ENCODE results near the gene RGS3.
A peak's percentile ranks its signal among the peaks of the same experiment; 100 is the strongest.

Gene RGS3

DNA sequence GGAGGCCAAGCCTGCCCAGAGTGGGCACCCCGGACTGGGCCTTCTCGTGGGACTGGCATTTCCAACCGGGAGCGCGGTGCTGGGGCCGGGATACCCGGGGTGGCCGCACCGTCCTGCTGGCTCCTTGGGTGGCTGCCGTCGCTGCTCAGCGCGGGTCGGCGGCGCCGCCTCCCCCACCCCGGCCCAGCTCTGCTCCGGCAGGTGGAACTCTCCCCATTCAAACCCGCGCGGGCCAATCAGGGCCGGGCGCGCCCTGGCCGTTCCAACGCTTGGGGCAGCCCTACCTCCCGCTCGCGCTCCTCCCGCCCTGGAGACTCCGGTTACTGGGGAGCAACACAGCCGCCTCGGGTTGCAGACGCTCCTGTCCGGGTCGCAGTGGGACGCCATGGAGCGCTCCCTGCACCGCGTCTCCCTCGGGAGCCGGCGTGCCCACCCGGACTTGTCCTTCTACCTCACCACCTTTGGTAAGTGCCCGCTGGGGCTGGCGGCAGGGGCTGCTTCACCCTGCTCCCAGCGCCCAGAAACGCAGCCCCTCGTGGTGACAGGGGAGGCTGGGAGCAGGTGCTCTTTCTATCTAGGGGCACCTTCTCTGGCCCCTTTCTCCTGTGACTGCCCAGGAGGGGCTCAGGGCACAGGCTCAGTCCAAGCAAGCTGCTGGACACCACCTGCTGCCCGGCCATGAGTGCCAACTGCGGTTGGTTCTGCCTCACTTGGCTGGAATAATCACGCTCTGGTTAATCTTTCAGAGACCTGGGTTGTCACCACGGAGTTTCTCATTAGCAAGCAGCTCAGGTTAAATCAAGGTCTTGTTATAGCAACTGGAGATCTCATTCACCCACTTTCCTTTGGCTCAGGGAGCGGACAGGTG is at the start of gene RGS3:
TSS of gene RGS3 (plus strand) at position 310 of the 868 bp plus-strand sequence. CDS start at position 386, 76 bp downstream.
- no peak for DNase-seq (ENCODE audit: low read depth)
- no peak for TF ChIP-seq CTCF (conservative IDR thresholded peaks at IDR 0.05; ENCODE audit: low read length)
- no peak within 1 kb of the TSS for H3K4me3 ChIP-seq (ENCODE audit: low read length)

DNA sequence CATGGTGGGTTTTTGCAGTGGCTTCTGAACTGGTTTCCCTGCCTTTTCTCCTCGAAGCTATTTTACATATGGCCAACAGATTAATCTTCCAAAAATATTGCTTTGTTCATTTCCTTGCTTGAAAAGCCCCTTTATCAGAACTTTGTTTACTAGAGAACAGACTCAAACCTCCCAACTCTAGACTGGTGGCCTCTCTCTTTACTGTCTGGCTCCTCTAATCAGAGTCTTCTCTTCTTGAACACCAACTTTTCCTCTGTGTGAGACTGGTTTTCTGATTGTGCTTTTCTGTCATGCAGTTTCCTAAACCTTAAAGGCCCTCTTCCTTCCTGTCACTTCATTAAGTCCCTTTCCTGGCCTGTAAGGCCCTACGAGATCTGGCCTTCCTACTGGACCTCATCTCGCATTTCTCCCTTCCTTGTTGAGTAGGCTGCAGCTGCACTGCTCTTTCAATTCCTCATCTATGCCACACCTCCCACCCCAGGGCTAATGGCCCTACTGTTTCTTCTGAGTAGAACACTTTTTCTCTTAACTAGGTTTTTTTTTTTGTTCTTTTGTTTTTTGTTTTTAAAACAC is 47.3 kb upstream of the RGS3 start:
- no peak for TF ChIP-seq CTCF (conservative IDR thresholded peaks at IDR 0.05; ENCODE audit: low read length)
- no peak for DNase-seq (ENCODE audit: low read depth)
- H3K4me3 ChIP-seq (ENCODE audit: low read length) = no peak overlapping the region

DNA sequence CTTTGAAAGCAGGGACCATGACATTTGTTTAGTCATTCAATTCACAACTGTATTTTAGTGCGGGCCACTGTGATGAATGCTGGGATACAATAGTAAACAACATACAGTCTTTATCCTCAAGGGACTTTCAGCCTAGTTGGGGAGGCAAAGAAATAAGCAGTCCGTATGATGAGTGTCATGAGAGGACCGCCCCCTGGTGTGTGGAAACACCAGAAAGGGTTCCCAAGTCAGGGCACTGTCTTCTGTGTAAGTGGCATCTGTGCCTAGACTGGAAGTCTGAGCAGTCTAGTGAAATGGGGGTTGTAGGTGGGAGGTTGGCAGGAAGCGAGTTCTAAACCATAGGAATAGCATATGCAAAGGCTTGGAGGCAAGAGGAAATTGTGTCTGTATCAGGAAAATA is 46.2 kb upstream of the RGS3 start:
- TF ChIP-seq CTCF (conservative IDR thresholded peaks at IDR 0.05; ENCODE audit: low read length) = no peak
- DNase-seq (ENCODE audit: low read depth) = no peak

GRCh38 chr9:113421726-113422125 is 41.8 kb upstream of the RGS3 start:
- no peak overlapping the region for H3K4me3 ChIP-seq (ENCODE audit: low read length)
- no peak for DNase-seq (ENCODE audit: low read depth)
- TF ChIP-seq CTCF (conservative IDR thresholded peaks at IDR 0.05; ENCODE audit: low read length) = no peak

More for the DNA sequence above, 46.2 kb upstream of the RGS3 start:
- H3K4me3 ChIP-seq (ENCODE audit: low read length) = no peak overlapping the region

DNA sequence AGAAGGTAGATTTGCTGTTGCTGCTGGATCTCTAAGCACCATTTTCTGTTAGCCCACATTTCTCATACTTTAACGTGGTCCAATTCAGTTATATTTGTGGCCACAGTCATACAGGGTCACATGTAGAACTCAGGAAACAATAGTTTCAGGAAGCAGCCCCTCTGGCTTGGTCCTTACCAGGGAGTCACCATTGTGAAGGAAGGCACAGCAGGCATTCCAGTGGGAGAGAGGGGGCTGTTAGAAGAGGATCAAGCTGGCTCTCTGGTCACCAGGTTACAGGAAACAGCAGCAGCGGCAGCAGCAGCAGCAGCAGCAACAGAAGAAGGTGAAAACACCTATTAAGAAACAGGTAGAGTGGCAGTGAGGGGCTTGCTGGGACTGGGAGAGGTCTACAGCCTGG is 38.5 kb upstream of the RGS3 start:
- TF ChIP-seq CTCF (conservative IDR thresholded peaks at IDR 0.05; ENCODE audit: low read length) = no peak
- DNase-seq (ENCODE audit: low read depth) = no peak
- H3K4me3 ChIP-seq (ENCODE audit: low read length) = no peak overlapping the region

- no peak overlapping the region for H3K4me3 ChIP-seq (ENCODE audit: low read length)
- TF ChIP-seq CTCF (conservative IDR thresholded peaks at IDR 0.05; ENCODE audit: low read length) = no peak
- DNase-seq (ENCODE audit: low read depth) = no peak
Measured at GRCh38 chr9:113426701-113427100, 36.8 kb upstream of the RGS3 start.

- peak; percentile 61 for DNase-seq (ENCODE audit: low read depth)
- no peak for TF ChIP-seq CTCF (conservative IDR thresholded peaks at IDR 0.05; ENCODE audit: low read length)
- H3K4me3 ChIP-seq (ENCODE audit: low read length) = no peak overlapping the region
Measured at GRCh38 chr9:113427629-113428028, 35.9 kb upstream of the RGS3 start.
